Measurements from ENCODE around the gene ANKRD39. TPM values are rescaled to one million over a fixed set of nuclear protein-coding genes. Genes with fewer than 3 reads are reported as not detected.

The ANKRD39 gene
- polyA plus RNA-seq, 4 donors, result 6.6 to 10.9 (median 7.2) TPM

DNA sequence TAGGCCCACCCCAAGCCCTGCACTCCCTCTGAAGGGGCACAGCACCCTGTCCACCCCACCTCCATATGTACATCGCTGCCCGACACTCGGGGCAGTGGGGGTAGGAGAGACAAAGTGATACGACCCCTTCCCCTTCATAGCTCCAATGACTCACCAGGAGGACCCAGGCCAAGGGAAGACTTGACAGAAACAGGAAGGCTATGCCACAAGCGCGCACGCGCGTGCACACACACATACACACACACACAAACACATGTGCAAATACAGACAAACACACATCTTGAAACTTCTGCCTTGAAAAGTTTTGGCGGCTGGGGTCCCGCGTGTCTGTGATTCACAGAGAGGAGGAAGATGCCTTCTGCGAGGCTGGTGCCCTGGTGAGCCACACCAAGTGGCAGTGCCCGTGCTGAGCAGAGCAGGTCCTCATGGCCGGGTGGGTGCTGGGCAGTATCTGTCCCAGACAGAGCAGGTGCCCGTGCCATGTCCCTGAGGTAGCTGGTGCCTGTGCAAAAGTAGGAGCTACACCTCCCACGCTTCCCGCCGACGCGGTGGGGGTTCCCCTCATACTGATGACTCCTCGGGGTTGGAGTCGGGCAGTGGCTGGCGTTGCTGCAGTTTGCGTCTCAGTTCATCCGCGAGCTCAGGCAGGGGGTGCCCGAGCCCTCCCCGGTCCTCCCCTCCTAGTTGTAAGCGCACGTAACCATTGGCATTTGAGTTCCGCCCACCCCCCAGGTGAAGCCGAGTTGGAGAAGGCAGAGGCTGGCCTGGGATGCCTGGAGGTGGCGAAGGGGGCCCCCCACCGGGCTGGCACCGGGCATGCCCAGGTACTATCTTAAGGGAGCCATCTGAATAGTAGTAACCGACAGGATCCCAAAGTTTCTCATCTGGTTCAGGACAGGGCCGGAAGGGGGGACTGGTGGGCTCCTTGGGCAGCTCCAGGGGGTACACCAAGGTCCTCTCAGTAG, 2.5 kb upstream of the ANKRD39 start:
- no peak for DNase-seq (ENCODE audit: low read depth in 4 of 4, low spot score in 3 of 4)

GRCh38 chr2:96859681-96860064, 1.9 kb upstream of the ANKRD39 start:
- DNase-seq (ENCODE audit: low read depth in 4 of 4, low spot score in 3 of 4), result no peak

- no peak for DNase-seq (ENCODE audit: low read depth in 4 of 4, low spot score in 3 of 4)
Measured at GRCh38 chr2:96859099-96859649, 1.4 kb upstream of the ANKRD39 start.

DNA sequence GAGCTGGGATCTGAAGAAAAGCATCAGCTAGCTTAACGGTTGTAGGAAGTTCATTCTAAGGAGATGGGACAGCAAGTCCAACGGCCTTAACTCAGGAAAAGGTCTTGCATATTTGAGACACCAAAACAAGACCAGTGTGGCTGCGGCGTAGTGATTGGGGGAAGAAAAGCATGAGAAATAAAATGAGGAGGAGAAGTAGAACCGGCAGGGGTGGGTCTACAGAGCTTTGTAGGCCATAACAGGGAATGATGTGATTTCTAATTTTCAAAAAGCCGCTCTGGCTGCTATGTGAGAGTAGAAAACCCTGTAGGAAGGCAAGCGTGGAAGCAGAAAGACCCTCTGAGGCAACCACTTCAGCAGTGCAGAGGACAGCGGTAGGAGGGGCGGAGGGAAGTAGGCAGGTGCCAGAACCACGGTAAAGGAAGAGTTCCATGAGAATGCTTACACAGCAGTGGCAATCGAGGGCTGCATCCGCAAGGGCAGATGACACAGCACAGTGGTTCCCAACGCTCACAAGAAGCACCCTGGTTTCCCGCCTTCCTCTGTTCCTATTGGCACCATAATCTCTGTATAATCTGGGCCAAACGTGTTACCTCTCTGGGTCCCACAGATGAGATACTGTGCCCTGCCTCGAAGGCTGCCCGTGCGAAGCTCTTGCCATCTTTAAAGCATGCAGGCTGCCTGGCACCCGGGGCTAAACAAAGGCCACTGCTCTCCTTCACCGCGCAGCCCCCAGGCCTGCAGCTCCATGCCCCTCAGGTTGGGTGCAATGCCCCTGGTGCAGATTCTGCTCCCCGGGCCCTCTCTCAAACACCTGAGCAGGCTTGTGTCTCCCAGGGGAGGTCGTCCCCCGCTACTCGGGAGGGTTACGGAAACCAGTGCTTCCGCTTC, 795 bp downstream of the ANKRD39 start:
- DNase-seq (ENCODE audit: low read depth in 4 of 4, low spot score in 3 of 4), result no peak

DNA sequence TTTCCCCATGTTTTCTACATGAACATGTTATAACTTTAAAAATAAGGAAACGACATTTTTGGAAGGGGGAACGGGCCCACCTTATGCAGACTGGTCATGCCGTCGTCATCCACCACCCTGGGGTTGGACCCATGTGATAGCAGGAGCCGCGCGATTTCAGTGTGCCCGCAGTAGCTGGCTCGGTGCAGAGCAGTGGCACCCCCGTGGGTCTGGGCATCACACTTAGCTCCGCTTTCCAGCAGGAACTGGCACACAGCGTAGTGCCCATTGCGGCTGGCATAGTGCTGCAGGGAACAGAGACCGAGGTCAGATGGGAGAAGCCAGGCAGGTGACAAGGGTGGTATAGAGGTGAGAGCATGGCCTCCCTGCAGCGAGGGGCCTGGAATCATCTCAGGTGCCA, 4.5 kb downstream of the ANKRD39 start:
- DNase-seq (ENCODE audit: low read depth in 4 of 4, low spot score in 3 of 4), result no peak

GRCh38 chr2:96852667-96853066, 5.1 kb downstream of the ANKRD39 start:
- DNase-seq (ENCODE audit: low read depth in 4 of 4, low spot score in 3 of 4), result no peak

- no peak for DNase-seq (ENCODE audit: low read depth in 4 of 4, low spot score in 3 of 4)
Measured at GRCh38 chr2:96848264-96848663, 9.6 kb downstream of the ANKRD39 start.

DNA sequence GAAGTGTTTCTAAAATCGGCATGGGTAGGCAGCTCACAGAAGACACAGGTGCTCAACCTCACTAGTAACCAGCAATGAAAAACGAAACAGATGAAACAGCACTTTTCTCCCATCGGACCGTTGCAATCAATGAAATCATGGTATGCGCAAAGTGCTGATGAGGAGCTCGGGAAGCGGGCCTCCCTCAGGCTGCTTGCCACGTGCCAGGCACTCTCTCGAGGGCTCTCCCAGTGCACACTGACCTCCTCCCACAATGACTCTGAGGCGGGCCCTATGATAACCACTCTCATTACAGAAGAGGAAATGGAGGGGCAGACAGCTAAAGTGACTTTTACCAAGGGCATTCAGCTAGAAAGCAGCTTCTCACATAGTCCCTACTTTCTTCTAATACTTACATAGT, 10.2 kb downstream of the ANKRD39 start:
- no peak for DNase-seq (ENCODE audit: low read depth in 4 of 4, low spot score in 3 of 4)

DNA sequence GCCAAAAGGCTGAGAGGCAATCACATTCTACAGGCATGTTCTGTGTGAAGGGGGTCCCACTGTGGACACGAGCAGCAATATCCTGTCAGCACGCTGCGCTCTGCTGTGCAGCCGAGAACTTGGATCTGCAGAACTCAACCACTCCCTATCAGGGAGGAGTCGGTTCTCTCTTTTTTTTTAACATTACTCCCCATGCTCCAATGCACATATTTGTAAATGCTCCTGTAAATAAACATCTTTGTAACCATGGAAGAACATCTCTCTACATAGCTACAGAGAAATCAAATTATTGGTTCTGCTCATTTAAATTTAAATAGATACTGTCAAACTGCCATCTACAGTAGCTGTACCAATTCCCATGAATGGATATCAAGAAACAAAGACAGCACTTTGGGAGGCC, 11.0 kb downstream of the ANKRD39 start:
- no peak for DNase-seq (ENCODE audit: low read depth in 4 of 4, low spot score in 3 of 4)

GRCh38 chr2:96844405-96844808, 13.4 kb downstream of the ANKRD39 start:
- no peak for DNase-seq (ENCODE audit: low read depth in 4 of 4, low spot score in 3 of 4)

DNA sequence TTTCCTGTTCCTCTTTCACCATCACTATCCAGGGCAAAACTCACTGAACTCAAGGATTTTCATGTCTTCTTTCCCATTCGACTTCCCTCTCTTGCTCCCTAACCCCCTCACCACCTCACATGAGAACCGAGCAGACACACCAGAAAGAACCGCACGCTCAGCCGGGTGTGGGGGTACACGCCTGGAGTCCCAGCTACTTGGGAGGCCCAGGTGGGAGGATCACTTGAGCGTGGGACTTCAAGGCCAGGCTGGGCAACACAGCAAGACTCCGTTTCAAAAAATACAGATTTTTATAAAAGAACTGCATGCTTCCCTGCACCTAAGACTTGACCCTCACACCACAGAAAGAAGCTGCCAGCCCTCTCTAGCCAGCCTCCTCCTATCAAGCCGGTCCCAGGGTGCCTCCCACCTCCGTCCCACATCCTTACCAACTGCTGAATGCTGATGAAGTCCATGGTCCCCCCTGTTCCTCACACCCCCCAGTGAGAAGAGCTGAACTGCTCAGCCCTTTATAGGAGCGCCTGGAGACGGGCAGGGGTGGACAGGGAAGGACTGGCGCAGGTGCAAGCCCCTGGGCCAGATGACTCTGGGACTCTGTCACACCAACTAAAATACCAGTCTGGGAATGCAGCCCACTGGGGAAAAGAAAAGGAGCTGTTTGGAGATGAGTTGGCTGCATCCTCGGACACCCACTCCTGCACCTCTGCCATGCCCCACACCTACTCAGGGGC, 14.1 kb downstream of the ANKRD39 start, which contains the start of gene ANKRD23:
ANKRD23 (minus strand) TSS at position 484 of the 731 bp plus-strand sequence; CDS start at position 455, 29 bp downstream.
- DNase-seq (ENCODE audit: low read depth in 4 of 4, low spot score in 3 of 4), result no peak

DNA sequence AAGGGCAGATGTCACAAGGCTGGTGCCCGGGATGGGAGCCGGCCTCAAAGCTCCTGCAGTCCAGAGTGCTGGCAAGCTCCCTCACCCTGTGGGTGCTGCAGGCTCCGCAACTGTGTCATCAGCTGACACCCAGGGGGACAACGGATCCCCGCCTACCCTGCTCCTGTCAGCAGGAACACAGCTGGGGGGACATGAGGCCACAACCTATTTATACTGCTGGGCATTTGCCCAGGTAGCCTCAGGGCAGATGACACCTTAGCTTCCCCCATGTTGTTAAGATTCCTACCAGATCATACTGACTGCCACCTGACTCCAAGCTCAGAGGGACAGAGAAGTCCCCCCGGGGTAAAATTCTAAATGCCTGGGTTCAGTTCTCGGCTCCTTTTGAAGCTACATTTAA, 15.2 kb downstream of the ANKRD39 start:
- DNase-seq (ENCODE audit: low read depth in 4 of 4, low spot score in 3 of 4), result no peak

- DNase-seq (ENCODE audit: low read depth in 4 of 4, low spot score in 3 of 4), result no peak
Measured at GRCh38 chr2:96841701-96842495, 15.9 kb downstream of the ANKRD39 start.

DNA sequence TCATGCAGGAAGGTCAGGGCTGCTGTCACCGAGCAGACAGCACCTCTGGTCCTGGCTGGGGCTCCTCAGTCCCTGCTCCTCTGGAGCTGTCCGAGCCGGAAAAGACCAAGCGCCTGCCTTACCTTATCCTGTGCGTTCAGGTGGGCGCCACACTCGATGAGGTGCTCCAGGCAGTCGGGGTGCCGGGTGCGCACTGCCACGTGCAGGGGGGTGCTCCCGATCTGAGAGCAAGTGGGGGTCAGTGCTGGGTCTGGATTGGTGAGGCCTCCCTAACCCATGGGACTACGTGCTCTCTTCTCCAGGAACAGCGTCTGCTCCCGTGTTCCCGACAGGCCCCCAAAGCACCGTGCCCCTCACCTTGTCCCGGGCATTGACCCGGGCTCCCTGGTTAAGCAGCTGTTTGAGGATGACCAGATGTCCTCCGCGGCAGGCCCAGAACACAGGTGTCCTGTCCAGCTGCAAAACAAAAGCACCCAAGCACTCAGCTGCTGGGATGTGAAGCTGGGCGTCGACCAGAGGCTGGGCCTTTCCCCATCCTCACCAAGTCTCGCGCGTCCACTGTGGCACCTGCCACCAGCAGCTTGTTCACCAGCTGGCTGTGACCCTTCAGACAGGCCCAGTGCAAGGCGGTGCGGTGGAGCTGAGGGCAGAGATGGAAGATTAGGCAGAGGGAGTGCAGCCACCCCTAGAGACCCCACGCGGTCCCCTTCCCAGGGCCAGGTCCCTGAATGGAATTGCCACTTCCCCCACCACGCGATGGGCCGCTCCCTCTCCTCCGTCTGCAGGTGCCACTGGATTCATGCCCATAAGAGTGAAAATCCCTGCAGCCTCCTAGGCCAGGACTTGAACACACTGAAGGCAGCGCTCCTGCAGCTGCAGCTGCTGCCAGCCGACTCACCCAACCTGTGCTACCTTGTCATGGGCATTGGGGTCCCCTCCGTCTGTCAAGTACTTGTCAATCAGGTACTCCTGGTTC, 17.7 kb downstream of the ANKRD39 start:
- DNase-seq (ENCODE audit: low read depth in 4 of 4, low spot score in 3 of 4), result no peak

DNA sequence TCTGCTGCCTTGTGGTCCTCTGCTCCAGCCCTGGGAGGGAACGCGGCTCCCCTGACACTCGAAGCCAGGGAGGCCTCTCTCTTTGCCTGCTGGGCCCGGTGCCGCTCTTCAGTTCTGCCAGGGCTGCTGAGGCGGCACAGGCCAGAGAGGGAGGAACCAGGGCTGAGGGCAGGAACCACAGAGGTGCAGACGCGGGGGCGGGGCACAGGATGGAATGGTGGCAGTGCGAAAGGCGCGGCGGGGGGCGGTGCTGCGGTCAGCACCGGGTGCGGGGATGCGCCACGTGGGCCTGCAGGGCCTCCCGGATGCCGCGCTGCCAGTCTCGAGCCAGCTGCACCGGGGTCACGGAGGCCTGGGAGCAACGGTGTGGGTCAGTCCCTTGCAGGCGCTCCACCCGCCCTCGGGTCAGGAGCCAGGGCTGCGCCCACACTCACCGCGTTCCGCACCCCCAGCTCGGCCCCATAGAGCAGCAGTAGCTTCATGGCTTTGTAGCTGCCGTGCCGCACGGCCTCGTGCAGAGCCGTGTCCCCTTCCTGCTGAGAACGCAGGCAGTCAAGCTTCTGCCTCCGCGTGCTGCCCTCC, 18.4 kb downstream of the ANKRD39 start:
- DNase-seq (ENCODE audit: low read depth in 4 of 4, low spot score in 3 of 4), result no peak

DNA sequence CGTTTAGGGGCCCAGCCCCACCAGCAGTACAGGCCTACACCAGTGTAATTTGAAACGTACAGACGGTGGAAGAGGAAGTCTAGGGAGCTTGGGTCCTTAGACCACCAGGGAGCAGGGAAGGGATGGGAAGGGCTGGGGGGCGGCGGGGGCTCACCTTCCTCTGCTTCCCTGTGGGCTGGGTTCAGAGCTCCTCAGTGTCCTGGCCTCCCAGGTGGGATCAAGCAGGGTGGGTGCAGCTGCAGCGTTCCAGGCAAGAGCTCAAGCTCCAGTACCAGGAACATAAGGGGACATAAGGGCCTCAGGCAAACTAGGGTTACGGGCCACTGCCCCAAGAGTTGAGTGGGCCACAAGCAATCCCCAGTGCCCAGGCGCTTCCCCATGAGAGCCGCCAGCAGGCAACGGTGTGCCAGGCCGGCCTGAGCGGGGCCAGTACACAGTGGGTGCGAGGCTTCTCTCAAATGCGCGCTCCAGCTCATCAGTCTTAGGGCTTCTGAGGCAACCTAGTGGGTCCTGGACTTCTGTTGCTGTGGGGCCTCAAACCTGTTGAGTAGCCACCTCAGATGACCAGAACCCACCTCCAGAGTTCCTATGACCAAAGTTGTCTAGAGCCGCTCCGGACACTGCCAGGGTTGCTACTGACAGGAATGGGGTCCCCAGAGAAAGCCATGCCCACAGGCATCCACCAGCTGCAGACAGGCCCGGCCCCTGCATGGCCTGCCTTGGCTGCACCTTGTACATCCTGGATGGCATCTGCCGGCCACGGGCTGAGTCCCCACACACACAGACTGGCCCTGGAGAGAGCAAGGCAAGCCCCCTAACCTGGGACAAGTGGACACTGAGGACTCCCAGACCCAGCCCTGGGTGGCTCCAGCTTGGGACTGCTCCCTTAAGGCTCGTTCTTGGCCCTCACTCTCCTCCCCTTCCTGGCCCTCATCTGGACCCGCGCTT, 19.2 kb downstream of the ANKRD39 start:
- no peak for DNase-seq (ENCODE audit: low read depth in 4 of 4, low spot score in 3 of 4)

DNA sequence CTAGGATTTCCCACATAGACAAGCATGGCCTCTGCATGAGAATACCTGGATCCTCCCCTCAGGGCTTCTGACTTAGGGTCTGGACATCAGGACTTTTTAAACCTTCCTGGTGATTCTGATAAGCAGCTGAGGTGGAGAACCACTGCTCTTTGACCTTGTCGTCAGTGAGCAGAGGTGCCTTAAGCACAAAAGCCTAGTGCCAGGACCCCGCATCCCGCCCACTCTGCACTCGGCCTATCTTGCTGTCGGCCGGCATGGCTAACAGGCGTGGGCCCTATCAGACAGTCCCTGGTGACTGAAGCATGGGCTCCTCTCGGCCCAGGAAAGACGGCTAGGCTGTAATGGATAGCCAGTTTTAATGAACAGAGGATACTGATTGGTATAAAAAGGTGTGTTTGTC, 20.2 kb downstream of the ANKRD39 start:
- no peak for DNase-seq (ENCODE audit: low read depth in 4 of 4, low spot score in 3 of 4)

All from left renal pelvis (tissue), 4 donors.